ENCODE data around the gene SPATC1L. TPM values are rescaled to one million over a fixed set of nuclear protein-coding genes. Genes with fewer than 3 reads are reported as not detected.
"Not testable (repeated sequence)": the region's sequence is repeated elsewhere in the genome, so short reads cannot be mapped to it uniquely, and the experiment has no call there.

Gene SPATC1L
- 10 to 100 TPM in 6 of 8 experiments, 1 to 10 TPM in 2; 9.5 to 16.8 (median 13.1) TPM for total RNA-seq

DNA sequence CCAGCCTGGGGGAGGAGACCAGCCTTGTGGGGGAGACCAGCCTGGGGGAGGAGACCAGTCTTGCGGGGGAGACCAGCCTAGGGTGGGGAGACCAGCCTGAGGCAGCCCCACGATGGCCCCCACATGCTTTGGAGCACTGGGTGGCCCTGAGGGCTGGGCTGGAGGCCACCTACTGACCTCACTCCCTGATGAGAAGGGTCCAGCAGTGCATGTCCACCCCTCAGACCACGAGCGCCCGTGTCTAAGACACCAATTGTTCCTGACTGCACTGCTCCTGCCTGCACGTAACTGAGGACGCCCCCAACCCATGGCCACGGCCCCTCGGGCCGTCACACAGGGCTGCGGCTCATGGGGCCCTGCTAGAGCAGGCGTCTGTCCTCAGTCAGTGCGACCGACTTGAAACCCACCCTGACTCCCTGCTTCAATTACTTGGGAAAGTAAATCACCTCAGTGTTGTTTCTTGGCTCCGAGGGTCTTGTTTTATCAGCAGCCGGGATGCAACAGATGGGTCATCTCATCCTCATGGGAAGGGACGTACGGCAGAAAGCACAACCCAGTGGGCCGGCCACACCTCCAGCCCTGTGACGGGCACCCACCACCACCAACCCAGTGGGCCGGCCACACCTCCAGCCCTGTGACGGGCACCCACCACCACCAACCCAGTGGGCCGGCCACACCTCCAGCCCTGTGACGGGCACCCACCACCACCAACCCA lies at the start of gene SPATC1L:
Gene SPATC1L, minus strand, starts transcription at position 550 of the 715 bp plus-strand sequence. CDS start 1,643 bp downstream, outside the sequence.
- 0 to 5% methylated on average over 1 to 4 of the region's 24 CpGs; no CpG with 5 or more reads in 8 of the 10 experiments for WGBS, 10 experiments
- H3K4me1 ChIP-seq (replicated peaks in 1 of 2) = peaks cover 26 to 33% of the 10 kb centered on the region in 2 donors
- ATAC-seq (replicated peaks in 6 of 8) = peak; percentile 48 to 83 (median 76)
- in situ Hi-C loops (cut with MboI; ENCODE audit: low pct_unique_long_range_greater_than_20kb in 2 of 9, low sequenced_read_pairs in 9 of 9, unreplicated experiment in 9 of 9) = loop anchor here in 1 of 9 experiments (25.0 kb wide), 1 partner anchor 197 kb away; the partner anchor contains the start of gene COL6A1
- H3K27ac ChIP-seq = peak within 1 kb of the TSS; percentile 98
- peak within 1 kb of the TSS; percentile 53 to 78 (median 78) for H3K4me3 ChIP-seq

- no peak for ATAC-seq (replicated peaks in 6 of 8)
- Histone ChIP-seq H3K27ac (peak overlapping the region in 1 of 2 donors; percentile 81), H3K4me1 (replicated peaks in 1 of 2) (peaks cover 27 to 32% of the 10 kb centered on the region in 2 donors), H3K4me3 (peak overlapping the region; percentile 55 to 98 (median 65))
- in situ Hi-C loops (cut with MboI; ENCODE audit: low pct_unique_long_range_greater_than_20kb in 2 of 9, low sequenced_read_pairs in 9 of 9, unreplicated experiment in 9 of 9) = no loop called here
- 75 to 100% (median 90%) methylated on average over 2 to 6 of the region's 6 CpGs; no CpG with 5 or more reads in 5 of the 10 experiments for WGBS, 10 experiments
Measured at GRCh38 chr21:46229923-46230260, 45.6 kb upstream of the SPATC1L start.

GRCh38 chr21:46229133-46229922 lies 45.1 kb upstream of the SPATC1L start:
- Histone ChIP-seq H3K4me3 (peak overlapping the region; percentile 55 to 98 (median 65)), H3K4me1 (replicated peaks in 1 of 2) (peaks cover 32 to 38% of the 10 kb centered on the region in 2 donors), H3K27ac (peak overlapping the region; percentile 81)
- ATAC-seq (replicated peaks in 6 of 8) = peak; percentile 7 to 55 (median 47)
- in situ Hi-C loops (cut with MboI; ENCODE audit: low pct_unique_long_range_greater_than_20kb in 2 of 9, low sequenced_read_pairs in 9 of 9, unreplicated experiment in 9 of 9) = no loop called here
- WGBS, 10 experiments = 39 to 70% (median 48%) methylated on average over 2 to 7 of the region's 72 CpGs; no CpG with 5 or more reads in 6 of the 10 experiments

DNA sequence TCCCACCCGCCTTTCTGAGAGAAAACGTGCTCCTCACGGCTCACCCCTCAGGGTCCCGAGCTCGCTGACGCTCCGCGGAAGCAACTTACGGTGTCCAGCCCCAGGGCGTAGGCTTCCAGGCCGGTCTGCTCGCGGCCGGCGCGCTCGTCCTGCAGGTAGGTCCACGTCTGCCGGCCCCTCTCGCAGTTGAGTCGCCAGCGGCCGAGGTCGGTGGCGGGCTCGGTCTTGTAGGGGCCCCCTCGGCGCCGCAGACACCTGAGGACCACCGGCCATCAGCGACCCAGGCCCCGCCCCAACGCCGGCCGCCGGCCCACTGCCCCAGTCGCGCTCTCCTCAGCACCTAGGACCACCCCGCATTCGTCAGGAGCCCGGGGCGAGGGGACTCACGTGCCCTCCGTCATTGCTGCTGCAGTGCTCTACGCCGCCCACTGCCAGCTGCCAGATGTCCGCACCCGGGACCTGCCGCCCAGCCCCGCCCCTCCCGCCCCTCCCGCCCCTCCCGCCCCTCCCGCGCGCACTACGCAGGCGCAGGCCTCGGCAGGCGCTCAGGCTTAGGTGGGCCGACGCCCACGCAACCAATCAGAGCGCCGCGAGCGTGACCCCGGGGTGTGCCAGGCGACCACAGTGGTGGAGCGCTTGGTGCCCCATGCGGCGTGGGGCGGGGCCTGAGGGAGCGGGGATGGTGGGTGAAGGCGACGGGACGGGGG lies 44.2 kb upstream of the SPATC1L start, which contains the start of gene LSS:
Gene LSS, minus strand, starts transcription at position 430 of the 707 bp plus-strand sequence. Its CDS starts 29 bp downstream, at position 401.
- 0 to 10% (median 0%) methylated on average over 2 to 16 of the region's 77 CpGs; no CpG with 5 or more reads in 5 of the 10 experiments for WGBS, 10 experiments
- Histone ChIP-seq H3K4me3 (peak within 1 kb of the TSS; percentile 68 to 98 (median 80)), H3K27ac (peak within 1 kb of the TSS; percentile 81), H3K4me1 (replicated peaks in 1 of 2) (peaks cover 33 to 46% of the 10 kb centered on the region in 2 donors)
- peak; percentile 67 to 92 (median 88) for ATAC-seq (replicated peaks in 6 of 8)
- in situ Hi-C loops (cut with MboI; ENCODE audit: low pct_unique_long_range_greater_than_20kb in 2 of 9, low sequenced_read_pairs in 9 of 9, unreplicated experiment in 9 of 9) = no loop called here

GRCh38 chr21:46227811-46228344 lies 43.6 kb upstream of the SPATC1L start:
- Histone ChIP-seq H3K27ac (peak overlapping the region; percentile 71 to 75), H3K4me3 (peak overlapping the region; percentile 68 to 98 (median 80)), H3K4me1 (replicated peaks in 1 of 2) (peaks cover 33 to 51% of the 10 kb centered on the region in 2 donors)
- 0 to 5% (median 0%) methylated on average over 1 to 18 of the region's 20 CpGs; no CpG with 5 or more reads in 1 of the 10 experiments for WGBS, 10 experiments
- ATAC-seq (replicated peaks in 6 of 8) = no peak
- in situ Hi-C loops (cut with MboI; ENCODE audit: low pct_unique_long_range_greater_than_20kb in 2 of 9, low sequenced_read_pairs in 9 of 9, unreplicated experiment in 9 of 9) = no loop called here

GRCh38 chr21:46226920-46227599 lies 42.8 kb upstream of the SPATC1L start:
- WGBS, 10 experiments = 0 to 57% (median 30%) methylated on average over 1 to 3 of the region's 4 CpGs; no CpG with 5 or more reads in 2 of the 10 experiments
- Histone ChIP-seq H3K4me1 (replicated peaks in 1 of 2) (peaks cover 33 to 51% of the 10 kb centered on the region in 2 donors), H3K27ac (no peak overlapping the region), H3K4me3 (peak overlapping the region; percentile 68 to 98 (median 80))
- ATAC-seq (replicated peaks in 6 of 8) = peak in 3 of 8 experiments; percentile 20 to 44 (median 28)
- in situ Hi-C loops (cut with MboI; ENCODE audit: low pct_unique_long_range_greater_than_20kb in 2 of 9, low sequenced_read_pairs in 9 of 9, unreplicated experiment in 9 of 9) = no loop called here

GRCh38 chr21:46226146-46226545 lies 41.9 kb upstream of the SPATC1L start:
- H3K4me3 ChIP-seq = peak overlapping the region in 2 of 5 donors; percentile 8 to 98
- peaks cover 33 to 51% of the 10 kb centered on the region in 2 donors for H3K4me1 ChIP-seq (replicated peaks in 1 of 2)
- WGBS, 10 experiments = 80 to 100% (median 100%) methylated on average over 1 of the region's 1 CpG; no CpG with 5 or more reads in 7 of the 10 experiments
- ATAC-seq (replicated peaks in 6 of 8) = no peak
- H3K27ac ChIP-seq = no peak overlapping the region
- in situ Hi-C loops (cut with MboI; ENCODE audit: low pct_unique_long_range_greater_than_20kb in 2 of 9, low sequenced_read_pairs in 9 of 9, unreplicated experiment in 9 of 9) = no loop called here

DNA sequence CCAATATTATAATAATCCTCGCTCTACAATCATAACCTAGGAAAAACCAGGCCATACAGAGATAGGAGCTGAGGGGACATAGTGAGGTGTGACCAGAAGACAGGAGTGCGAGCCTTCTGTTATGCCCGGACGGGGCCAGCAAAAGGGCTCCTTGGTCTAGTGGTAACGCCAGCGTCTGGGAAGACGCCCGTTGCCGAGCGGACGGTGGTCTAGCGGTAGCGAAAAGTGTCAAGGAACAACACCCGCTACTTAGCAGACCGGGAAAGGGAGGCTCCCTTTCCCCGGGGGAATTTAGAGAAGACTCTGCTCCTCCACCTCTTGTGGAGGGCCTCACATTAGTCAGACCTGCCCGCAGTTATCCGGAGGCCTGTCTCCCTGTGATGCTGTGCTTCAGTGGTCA lies 39.4 kb upstream of the SPATC1L start:
- in situ Hi-C loops (cut with MboI; ENCODE audit: low pct_unique_long_range_greater_than_20kb in 2 of 9, low sequenced_read_pairs in 9 of 9, unreplicated experiment in 9 of 9); ATAC-seq (replicated peaks in 6 of 8); H3K4me3 ChIP-seq: not testable (repeated sequence)
- H3K4me1 ChIP-seq (replicated peaks in 1 of 2) = peaks cover 25 to 44% of the 10 kb centered on the region in 2 donors
- peak overlapping the region in 1 of 2 donors; percentile 64 for H3K27ac ChIP-seq
- WGBS, 10 experiments = 80 to 100% (median 100%) methylated on average over 1 to 2 of the region's 18 CpGs; no CpG with 5 or more reads in 7 of the 10 experiments

GRCh38 chr21:46223217-46223616 lies 39.0 kb upstream of the SPATC1L start:
- 80 to 100% (median 91%) methylated on average over 1 to 7 of the region's 7 CpGs; no CpG with 5 or more reads in 1 of the 10 experiments for WGBS, 10 experiments
- in situ Hi-C loops (cut with MboI; ENCODE audit: low pct_unique_long_range_greater_than_20kb in 2 of 9, low sequenced_read_pairs in 9 of 9, unreplicated experiment in 9 of 9) = no loop called here
- H3K27ac ChIP-seq = no peak overlapping the region
- no peak overlapping the region for H3K4me3 ChIP-seq
- peaks cover 25 to 44% of the 10 kb centered on the region in 2 donors for H3K4me1 ChIP-seq (replicated peaks in 1 of 2)
- ATAC-seq (replicated peaks in 6 of 8) = no peak

- Histone ChIP-seq H3K4me3 (no peak overlapping the region), H3K27ac (no peak overlapping the region), H3K4me1 (replicated peaks in 1 of 2) (peaks cover 22 to 42% of the 10 kb centered on the region in 2 donors)
- 88 to 100% (median 100%) methylated on average over 1 to 7 of the region's 11 CpGs; no CpG with 5 or more reads in 5 of the 10 experiments for WGBS, 10 experiments
- no peak for ATAC-seq (replicated peaks in 6 of 8)
- in situ Hi-C loops (cut with MboI; ENCODE audit: low pct_unique_long_range_greater_than_20kb in 2 of 9, low sequenced_read_pairs in 9 of 9, unreplicated experiment in 9 of 9) = no loop called here
Measured at GRCh38 chr21:46222436-46223116, 38.3 kb upstream of the SPATC1L start.

DNA sequence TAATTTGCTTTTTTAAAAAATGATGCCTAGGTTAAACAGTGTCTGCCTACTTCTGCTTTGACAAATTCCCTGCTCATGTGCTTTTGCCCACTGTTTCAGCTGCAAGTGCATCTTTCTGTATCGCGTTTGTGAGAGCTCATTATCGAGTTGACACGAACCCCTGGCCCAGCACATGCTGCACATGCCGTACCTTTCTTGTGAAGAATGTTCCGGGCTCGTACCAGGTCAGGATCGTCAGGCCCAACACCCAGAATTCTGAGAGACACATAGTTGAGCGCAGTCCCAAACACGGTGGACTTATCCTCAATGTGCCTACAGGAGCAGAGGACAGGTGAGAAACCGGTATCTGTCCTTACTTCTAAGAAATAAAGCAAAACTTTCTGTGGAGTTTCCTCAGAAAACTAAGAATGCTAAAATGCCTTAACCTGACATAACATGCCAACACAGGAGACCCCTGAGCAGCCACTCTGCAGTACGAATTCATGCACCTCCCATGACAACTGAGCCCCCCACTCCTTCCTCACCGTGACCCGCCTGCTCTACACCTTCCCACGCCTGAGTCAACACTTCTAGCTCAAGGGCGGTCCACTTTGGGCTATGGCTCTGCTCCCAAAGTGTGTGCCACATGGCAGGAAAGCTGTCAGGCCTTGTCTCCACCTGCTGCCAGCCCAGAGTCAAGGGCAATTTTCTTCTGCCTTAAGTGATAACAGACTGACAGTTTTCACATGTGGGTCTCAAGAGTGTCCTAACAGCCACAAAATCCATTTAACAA lies 37.6 kb upstream of the SPATC1L start:
- in situ Hi-C loops (cut with MboI; ENCODE audit: low pct_unique_long_range_greater_than_20kb in 2 of 9, low sequenced_read_pairs in 9 of 9, unreplicated experiment in 9 of 9) = no loop called here
- no peak for ATAC-seq (replicated peaks in 6 of 8)
- Histone ChIP-seq H3K4me1 (replicated peaks in 1 of 2) (peaks cover 16 to 35% of the 10 kb centered on the region in 2 donors), H3K27ac (no peak overlapping the region), H3K4me3 (no peak overlapping the region)
- WGBS, 10 experiments = 83 to 100% (median 95%) methylated on average over 1 to 11 of the region's 16 CpGs; no CpG with 5 or more reads in 2 of the 10 experiments
